Skeletal muscle cell (primary cell): ENCODE data around the gene BABAM1.

ENCODE experiments used
- DNase-seq: peaks from one replicate; pipeline ENCODE4 v3.0.0-alpha.2; 2010; ENCODE audit warnings: low read depth
- H3K4me3 ChIP-seq: 2 replicates; pipeline ENCODE4 v1.5.1; 2011; ENCODE audit warnings: low read depth, mild to moderate bottlenecking, control low read depth, low read length, moderate library complexity

Gene BABAM1

DNA sequence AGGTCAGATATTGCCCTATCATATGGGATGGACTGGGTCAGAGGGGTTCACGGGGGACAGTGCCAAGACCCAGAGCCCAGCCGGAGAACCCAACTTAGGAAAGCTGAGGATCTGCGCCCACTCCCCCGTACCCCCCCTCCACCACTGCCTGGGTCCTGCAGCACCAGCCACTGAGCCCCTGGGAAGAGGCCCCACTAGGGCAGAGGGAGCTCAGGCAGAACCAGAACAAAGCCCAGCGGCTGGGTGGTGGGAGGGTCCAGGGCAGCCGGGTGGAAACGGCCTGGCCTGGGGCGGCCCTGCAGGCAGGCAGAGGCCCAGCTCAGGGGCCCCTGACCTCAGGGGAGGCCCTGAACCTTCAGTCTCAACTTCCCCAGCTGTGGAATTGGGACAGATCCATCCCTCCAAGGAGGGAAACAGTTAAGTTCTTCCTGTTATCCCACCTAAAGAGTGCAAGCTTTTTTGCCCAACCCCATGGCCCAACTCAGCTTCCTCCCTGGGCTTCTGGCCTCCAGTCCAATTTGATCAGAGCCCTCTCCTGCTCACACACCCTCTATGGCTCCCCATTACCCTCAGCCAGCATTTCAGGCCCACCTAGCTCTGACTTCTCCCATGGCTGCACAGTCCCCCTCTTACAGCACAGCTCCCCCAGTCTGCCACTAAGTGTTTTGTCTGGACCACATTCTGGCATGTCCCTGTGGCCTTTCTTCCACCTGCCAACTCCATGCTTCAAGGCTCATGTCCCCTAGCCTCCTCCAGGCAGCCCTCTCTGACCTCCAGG, 24.6 kb upstream of the BABAM1 start:
- no peak for DNase-seq
- no peak overlapping the region for H3K4me3 ChIP-seq

DNA sequence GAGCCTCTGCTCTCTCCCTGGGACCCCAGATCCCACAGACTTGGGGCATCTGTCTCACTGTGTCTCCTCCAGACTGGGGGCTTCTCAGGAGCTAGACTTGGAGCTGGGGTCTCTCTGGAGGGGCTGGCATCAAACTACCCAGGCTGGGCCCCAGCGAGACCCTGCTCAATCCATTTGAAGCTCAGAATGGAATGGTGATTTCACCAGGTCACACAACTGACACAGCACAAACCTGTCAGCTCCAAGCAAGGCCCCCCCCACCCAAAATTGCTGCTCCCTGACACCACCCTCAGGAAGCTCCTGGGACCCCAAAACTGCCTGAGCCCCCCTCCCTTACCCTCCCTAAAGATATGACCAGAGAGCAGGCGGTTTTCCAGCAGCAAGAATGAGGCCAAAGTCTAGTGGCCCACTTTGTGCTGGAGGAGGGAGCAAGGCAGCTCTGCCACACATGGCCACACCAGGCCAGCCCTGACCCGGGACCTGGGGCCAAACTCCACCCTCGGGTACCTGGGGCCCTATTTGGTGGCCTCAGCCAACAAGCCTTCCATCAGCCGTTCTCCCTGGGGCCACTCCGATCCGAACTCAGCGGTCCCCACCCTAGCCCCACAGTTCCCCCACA, 23.9 kb upstream of the BABAM1 start:
- H3K4me3 ChIP-seq: peak overlapping the region; percentile 85
- no peak for DNase-seq

DNA sequence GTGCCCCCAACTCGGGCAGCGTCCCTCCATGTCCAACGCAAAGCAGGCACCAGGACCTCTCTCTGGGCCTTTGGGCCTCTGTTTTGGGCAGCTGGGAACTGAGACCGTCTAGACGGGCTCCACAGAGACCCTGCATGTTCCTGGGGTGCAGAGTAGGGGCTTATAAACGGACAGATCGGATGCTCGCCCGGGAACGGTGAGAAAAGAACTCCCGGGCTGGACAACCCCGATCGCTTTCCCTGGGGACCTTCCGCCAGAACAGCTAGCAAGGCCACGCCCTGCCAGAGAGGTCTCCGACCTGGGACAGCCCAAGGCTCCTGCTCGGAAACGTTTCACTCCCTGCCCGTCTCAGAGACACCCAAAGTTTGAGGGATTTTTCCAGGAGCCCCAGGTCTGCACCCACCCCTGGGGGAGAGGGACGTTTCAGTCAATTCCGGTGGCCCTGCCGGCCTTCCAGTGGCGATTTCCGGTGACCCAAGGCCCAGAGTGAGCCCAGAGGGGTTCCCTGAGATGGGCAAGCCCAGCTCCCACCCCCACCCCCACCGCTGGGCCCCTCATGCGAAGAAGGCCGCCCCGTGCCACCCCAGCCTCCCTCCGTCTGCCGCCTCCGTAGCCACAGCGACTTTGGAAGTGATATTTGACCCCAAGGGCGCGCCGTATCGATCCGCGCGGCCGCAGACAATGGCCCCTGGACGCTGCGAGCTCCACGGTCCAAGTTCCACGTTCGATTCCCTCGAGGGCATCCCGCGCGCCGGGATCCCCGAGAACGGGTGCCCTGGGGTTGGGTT, 23.2 kb upstream of the BABAM1 start:
- DNase-seq: no peak
- peak overlapping the region; percentile 85 for H3K4me3 ChIP-seq

DNA sequence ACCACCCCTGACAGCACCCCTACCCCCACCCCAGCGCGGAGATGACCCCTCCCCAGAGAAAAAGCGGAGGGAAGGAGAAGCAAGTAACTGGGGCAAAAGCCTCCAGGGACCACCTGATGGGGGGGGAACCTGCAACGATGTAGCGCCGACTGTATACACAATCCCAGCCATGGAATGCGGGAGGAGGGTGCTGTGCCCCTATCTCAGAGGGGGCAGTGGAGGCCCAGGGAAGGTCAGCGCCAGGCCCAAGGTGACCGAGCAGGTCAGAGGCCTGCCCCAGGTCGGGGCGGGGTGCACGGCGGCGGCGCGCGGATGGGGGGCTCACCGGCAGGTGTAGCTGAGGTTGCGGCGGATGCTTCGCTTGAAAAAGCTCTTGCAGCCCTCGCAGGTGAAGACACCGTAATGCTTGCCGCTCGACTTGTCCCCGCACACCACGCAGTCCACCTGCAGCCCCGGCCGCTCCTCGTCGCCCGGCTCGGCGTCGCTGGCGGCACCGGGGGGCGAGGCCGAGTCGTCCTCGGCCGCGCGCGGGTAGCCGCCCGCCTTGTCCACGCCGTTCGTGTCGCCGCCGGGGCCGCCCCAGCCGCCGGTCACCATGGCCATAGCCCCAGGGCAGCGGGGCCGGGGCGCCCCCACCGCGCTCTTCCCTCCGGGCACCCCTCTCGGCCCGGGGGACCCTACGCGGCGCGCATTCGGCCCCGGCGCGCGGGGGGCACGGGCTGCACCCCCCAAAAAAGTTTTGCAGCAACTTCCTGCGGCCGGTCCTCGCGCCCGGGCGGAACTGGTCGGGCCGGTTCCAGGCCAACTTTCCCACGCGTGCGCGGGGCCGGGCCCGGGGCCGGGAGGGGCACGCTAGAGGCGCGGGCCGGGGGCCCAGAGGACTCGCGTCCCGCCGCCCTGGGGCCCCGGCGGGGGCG, 22.4 kb upstream of the BABAM1 start:
- DNase-seq: no peak
- peak overlapping the region; percentile 85 for H3K4me3 ChIP-seq

DNA sequence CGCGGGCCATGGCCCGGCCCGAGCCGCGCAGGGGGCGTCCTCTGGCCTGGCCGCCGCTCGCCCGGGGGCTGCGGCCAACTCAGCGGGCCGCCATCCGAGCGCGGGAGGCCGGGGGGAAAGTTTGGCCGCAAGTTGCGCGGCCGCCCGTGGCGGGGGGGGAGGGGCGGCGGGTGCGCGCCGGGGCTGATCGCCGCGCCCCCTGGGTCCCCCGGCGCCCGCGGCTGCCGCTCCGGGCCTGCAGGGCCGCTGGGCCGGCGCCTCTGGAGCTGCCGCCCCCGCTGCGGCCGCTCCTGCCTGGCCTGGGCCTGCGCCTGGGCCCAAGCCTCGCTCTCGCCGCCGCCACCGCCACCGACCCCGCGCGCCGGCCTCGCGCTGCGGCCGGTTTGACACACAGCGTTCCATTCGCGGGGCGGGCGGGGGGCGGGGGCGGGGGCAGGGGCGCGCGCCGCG, 21.7 kb upstream of the BABAM1 start, which contains the start of gene NR2F6:
TSS of gene NR2F6 (minus strand) at position 385 of the 450 bp plus-strand sequence. CDS start 699 bp downstream, outside the sequence.
- H3K4me3 ChIP-seq: peak within 1 kb of the TSS; percentile 85
- no peak for DNase-seq

DNA sequence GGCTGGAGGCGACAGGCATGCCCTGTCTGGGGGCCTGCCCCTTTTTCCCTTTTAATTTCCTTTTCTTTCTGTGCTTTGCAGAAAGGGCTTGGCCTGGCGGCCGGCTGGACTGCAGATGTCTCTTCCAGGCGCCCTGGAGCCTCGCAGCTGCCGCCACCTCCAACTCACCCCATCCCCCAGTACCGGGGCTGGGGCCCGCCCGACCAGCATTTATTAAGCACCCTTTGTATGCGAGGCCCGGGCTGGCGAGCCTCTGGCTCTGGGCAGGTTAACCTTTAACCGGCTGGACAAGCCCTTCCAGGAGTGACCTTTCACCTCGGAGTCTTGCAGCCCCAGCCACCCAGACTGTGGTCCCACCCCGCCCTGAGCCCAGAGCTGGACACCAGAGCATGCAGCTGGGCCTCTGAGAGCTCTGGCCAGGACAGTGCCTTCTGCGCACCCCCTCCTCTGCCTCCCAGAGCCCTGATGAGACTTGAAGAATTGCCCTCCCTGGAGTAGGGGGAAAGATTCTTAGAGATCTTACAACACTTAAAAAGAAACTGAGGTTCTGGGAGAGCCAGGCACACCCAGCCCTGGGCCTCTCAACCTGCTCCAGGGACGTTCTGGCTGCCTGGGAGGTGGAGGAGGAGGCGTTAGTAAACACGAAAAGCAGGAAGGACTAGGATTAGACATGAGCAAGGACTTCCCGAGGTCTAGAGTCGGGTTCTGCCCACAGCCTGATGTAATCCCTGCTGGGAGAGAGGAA, 20.4 kb upstream of the BABAM1 start:
- DNase-seq: no peak
- peak overlapping the region; percentile 48 for H3K4me3 ChIP-seq

DNA sequence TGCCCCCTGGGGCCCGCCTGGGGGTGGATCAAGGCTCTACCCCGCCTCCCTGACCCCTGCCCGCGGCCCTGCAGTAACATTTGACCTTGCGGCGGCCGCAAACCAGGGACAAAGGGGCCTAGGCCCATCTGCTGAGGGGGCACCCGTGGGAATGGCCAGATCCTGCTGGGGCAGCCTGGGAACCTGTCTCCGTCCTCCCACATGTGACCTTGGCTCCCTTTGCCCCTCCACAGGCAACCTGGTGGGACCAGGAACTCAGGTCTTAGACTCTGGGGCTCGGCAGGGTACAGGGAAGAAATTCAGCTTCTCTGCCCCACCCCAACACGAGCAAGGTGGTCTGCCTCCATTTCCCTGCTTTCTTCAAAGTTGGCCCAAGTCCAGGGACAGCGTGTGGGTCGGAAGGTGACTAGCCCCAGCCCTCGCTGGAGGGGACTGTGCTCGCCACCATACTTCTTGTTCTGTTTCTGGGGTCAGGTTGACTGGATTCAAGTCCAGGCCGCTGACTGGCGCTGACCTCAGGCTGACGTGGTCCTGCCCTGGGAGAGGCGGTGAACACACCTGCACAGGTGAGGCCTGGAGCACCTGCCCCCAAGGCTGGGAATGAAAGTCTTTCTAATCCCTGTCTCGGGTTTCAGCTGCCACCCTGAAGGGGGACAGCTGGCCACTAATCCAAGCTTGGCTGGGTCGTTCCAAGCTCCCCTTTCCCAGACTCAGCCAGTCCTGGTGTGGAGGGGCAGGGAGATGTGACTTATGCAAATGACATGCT, 19.0 kb upstream of the BABAM1 start:
- no peak overlapping the region for H3K4me3 ChIP-seq
- no peak for DNase-seq

DNA sequence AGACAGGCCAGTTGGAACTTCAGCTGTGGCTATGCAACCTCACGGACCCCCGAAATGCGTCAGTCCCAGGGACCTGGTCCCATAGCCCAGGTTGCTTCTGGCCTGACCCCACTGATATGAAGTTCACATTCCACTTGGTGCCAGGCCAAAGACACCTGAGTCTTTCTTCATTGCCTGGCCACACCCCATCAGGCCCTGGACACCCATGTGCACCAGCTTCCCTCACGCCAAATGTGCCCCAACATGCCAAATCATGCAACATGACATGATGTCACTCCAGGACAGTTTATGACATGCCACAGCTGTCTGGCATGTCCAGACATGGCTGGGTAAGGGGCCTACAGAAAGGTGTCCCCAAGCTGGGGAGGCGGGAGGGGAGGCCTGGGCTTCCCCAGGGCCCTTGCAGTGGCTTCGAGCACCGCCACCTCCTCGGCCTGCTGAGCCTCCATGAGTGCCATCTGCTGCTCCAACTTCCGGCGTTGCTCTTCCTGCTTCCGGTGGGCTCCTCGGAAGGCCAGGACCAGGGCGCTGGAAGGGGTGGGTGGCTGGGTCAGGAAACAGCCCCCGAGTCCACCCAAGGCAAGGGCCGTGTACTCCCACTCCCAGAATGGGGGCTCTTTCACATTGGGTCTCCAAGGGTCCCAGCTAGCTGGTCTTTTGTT, 17.2 kb upstream of the BABAM1 start:
- no peak for DNase-seq
- no peak overlapping the region for H3K4me3 ChIP-seq

DNA sequence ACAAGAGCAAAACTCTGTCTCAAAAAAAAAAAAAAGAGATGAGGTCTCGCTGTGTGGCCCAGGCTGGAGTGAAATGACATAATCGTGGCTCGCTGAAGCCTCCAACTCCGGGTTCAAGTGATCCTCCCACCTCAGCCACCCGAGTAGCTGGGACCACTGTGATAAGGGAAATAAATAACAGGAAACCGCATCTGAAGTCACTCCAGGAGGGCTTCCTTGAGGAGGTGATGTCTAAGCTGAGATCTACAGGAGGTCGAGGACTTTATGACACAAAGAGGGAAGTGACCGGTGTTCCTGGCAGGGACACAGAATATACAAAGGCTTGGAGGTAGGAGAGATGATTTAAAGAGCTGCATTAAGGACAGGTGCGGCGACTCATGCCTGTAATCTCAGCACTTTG, 12.6 kb upstream of the BABAM1 start:
- DNase-seq: no peak

DNA sequence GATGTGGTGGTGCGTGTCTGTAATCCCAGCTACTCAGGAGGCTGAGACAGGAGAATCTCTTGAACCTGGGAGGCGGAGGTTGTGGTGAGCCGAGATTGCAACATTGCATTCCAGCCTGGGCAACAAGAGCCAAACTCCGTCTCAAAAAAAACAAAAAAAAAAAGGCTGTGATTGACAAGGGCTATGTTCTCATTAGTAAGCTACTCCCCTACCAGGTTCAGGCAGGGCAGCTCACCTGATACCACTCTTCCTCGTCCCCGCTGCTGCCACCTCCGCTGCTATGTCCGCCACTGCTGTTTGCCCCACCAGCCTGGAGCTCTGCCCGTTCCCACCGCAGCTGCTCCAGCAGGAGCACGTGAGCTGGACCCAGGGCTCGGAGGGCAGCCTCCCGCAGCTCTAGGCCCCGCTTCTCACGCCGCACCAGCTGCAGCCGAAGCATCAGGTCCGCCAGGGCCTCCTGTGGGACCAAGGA, 12.1 kb upstream of the BABAM1 start:
- DNase-seq: no peak
- no peak overlapping the region for H3K4me3 ChIP-seq

More for the DNA sequence above, 12.6 kb upstream of the BABAM1 start:
- H3K4me3 ChIP-seq: no peak overlapping the region

DNA sequence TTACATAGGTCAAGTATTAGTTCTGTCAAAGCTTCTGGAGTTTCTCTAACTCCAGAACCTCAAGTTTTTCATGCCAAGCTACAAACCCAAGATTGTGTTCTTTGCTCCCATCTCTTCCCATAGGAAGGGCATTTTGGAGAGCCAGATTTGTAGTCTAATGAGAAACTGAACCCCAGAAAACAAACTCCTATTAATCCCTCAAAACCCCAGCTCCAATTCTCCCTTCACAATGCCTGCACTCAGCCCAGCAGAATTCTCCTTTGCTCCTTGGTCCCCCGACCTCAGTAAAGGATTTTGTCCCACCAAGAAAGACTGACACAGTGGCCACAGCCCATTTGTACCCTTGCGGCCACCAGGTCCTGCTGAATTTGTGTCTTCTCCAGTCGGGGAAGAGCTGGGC, 11.1 kb upstream of the BABAM1 start:
- DNase-seq: no peak
- H3K4me3 ChIP-seq: no peak overlapping the region

DNA sequence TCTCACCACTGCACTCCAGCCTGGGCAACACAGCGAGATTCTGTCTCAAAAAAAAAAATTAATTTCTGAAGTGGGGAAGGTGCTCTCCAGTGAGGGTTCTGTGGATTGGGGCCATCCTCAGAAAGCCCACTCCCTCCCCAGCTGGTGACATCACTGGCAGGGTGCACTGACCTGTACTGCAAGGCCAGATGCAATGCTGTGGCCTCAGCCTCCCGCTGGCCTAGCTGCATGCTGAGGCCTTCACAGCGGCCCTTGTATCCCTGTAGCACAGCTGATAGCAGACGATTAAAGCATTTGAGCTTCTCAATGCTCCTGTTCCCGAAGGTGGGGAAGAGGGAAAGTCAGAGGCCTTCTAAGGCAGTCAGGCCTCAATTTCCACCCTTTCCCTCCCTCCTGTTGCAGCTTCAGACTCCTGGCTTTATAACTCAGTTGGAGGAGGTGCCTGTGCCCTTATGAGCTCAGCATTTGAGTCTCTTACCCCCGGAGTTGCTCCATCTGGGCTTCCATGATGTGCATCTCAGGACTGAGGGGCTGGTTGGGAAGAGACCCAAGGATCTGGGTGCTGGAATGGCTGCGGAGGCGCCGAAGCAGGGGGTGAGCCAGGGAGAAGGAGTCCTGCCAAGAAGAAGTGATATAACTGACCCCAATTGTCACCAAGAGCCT, 8.0 kb upstream of the BABAM1 start:
- DNase-seq: no peak
- no peak overlapping the region for H3K4me3 ChIP-seq

DNA sequence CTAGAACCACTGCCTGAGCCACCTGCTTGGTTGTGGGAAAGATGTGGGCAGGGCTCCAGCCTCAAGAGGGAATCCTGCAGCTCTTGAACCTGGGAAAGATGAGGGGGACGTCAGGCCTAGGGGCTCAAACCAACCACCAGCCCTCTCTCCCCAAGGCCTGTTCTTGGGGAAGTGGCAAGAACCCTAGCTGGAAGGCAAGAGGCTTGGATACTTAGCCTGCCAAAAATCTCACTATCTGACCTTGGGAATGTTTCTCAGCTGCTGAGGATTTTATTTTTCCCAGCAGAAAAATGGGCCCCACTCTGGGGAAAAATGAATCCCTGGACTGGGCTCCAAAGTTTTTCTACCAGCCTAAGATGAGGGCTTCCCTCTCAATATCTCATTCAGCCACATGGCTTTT, 7.3 kb upstream of the BABAM1 start:
- H3K4me3 ChIP-seq: no peak overlapping the region
- no peak for DNase-seq

DNA sequence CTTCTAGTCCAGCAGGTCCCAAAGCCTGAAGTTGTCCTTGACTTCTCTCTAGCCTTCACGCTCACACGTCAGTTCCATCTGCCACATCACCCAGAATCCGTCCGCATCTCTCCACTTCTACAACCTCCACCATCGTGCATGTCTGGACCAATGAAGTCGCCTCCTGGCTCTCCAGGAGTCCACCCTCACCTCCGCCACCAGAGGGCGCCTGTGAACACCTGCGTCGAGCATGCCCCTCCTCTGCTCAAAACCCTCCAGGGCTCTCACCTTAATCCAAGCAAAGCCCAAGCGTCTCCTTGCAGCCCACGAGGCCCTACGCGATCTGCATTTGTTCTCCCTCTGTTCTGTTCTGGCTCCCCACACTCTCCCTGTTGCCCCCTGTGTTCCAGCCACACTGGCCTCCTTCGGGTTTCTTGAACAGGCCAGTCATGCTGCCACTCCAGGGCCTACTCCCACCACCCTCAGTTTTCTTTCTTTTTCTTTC, 6.4 kb upstream of the BABAM1 start:
- no peak overlapping the region for H3K4me3 ChIP-seq
- DNase-seq: no peak

DNA sequence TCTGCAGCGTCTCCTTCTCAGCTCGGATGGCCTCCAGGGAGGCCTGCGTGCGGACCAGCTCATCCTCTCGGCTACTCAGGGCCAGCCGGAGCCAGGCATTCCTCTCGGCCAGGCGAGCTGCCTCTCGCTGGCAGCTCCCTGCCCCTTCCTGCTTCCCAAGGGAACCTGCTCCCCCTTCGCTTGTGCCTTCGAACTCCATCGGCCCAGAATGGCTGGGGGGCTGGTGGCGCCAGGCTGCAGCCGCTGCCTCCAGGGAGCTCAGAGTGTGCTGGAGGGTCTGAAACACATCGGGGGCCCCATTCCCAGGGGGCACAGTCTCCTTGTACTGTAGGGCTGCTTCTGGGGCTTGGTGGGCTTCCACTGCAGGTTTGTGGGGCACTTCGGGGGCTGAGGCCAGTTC, 4.7 kb upstream of the BABAM1 start:
- H3K4me3 ChIP-seq: no peak overlapping the region
- DNase-seq: no peak

DNA sequence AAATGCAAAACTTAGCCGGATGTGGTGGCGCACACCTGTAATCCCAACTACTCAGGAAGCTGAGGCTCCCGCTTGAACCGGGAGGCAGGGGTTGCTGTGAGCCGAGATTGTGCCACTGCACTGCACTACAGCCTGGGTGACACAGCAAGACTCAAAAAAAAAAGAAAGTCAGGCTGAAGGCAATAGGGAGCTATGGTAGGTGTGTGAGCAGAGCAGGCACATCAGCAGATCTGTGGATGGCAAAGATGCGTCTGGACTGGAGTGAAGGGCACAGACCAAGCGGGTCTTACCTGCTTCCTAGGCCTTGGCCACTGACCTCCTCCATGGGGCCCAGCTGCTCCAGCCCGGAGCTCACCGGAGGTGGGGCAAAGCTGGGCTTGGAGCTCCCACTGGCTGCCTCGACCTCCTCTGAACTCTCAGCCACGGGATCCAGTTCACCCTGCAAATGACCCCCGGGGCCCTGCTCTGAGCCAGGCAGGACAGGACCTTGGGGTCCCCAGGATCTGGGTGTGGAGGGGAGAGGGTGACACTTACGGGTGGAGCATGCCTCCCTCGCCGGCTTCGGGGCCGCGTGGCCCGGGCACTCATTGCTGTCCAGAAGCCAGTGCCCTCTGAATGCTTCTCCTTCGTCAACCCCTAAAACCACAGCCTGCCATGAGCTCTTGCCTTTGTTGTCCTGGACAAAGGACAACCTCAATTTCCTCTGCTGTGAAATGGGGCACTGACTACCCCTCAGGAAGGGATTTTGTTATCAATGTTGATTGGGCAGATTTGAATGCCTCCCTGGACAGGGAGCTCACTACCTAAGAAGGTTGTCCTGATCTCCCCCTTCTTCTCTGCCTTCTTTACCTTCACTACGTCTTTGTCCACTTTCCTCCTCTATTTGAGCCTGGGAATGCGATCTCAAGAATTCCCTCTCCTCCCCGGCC, 3.3 kb upstream of the BABAM1 start:
- no peak for DNase-seq
- no peak overlapping the region for H3K4me3 ChIP-seq
